HFFc6 (cell line): ENCODE results near the gene MAT2B. TPM values are rescaled to one million over a fixed set of nuclear protein-coding genes. Genes with fewer than 3 reads are reported as not detected.
A peak's percentile ranks its signal among the peaks of the same experiment; 100 is the strongest.

ENCODE experiments used
- DNase-seq: peaks from one replicate; pipeline ENCODE4 v3.0.0-alpha.2; 2018
- H3K27ac Mint-ChIP-seq: 2 replicates; pipeline ENCODE4 v1.8.0; 2020; ENCODE audit warnings: mild to moderate bottlenecking, mixed read lengths
- H3K27me3 Mint-ChIP-seq: 2 replicates; pipeline ENCODE4 v1.8.0; 2021; ENCODE audit warnings: mild to moderate bottlenecking, moderate library complexity, mixed read lengths; ENCODE audit not compliant: insufficient read depth
- H3K36me3 Mint-ChIP-seq: 2 replicates; pipeline ENCODE4 v1.8.0; 2021; ENCODE audit warnings: low read depth, mixed read lengths
- H3K4me1 Mint-ChIP-seq: 2 replicates; pipeline ENCODE4 v1.8.0; 2020; ENCODE audit warnings: low read depth, mixed read lengths
- H3K4me3 Mint-ChIP-seq: 2 replicates; pipeline ENCODE4 v1.8.0; 2020; ENCODE audit warnings: mild to moderate bottlenecking, moderate library complexity, mixed read lengths
- H3K9me3 Mint-ChIP-seq: 2 replicates; pipeline ENCODE4 v1.8.0; 2020; ENCODE audit warnings: mild to moderate bottlenecking, mixed read lengths
- CTCF ChIP-seq: fragments of 200-600 bp; sonication (generic); IDR thresholded peaks from 2 replicates; pipeline ENCODE4 v1.5.0; 2021; ENCODE audit warnings: antibody characterized with exemption, mild to moderate bottlenecking
- total RNA-seq, 6 experiments: library from RNA; stranded (reverse); fragmentation: NEBNext Ultra II Directional; extraction: Animal tissue kit (Norgen Biotek cat#: 25700); gene quantifications; 2 replicates in 1 of 6; 3 replicates in 5 of 6; pipeline ENCODE4 v1.2.3, GENCODE V29; 2021

The MAT2B gene
- total RNA-seq, 6 experiments from 2014 or later = 38.8 to 53.2 (median 48.4) TPM

- Mint-ChIP-seq H3K9me3 (no peaks in the 10 kb centered on the region), H3K27me3 (no peaks in the 10 kb centered on the region; the same call in 1 of the 2 replicates), H3K4me1 (peaks cover 59% of the 10 kb centered on the region), H3K4me3 (peak overlapping the region; percentile 99), H3K27ac (peak overlapping the region; percentile 95), H3K36me3 (no peaks in the 10 kb centered on the region)
- DNase-seq = peak; percentile 42
- no peak for TF ChIP-seq CTCF
Measured at GRCh38 chr5:163504079-163504931, 1.1 kb upstream of the MAT2B start.

- H3K4me3 Mint-ChIP-seq = peak overlapping the region; percentile 99
- peak overlapping the region; percentile 95 for H3K27ac Mint-ChIP-seq
- no peaks in the 10 kb centered on the region for H3K9me3 Mint-ChIP-seq
- TF ChIP-seq CTCF = no peak
- H3K27me3 Mint-ChIP-seq = no peaks in the 10 kb centered on the region; the same call in 1 of the 2 replicates
- no peak for DNase-seq
- no peaks in the 10 kb centered on the region for H3K36me3 Mint-ChIP-seq
- H3K4me1 Mint-ChIP-seq = peaks cover 63% of the 10 kb centered on the region
Measured at GRCh38 chr5:163505049-163505367, 411 bp upstream of the MAT2B start.

GRCh38 chr5:163506095-163506457, 657 bp downstream of the MAT2B start:
- Mint-ChIP-seq H3K36me3 (no peaks in the 10 kb centered on the region), H3K27ac (peak overlapping the region; percentile 95), H3K4me3 (peak overlapping the region; percentile 99), H3K9me3 (no peaks in the 10 kb centered on the region), H3K4me1 (peaks cover 64% of the 10 kb centered on the region), H3K27me3 (no peaks in the 10 kb centered on the region; the same call in 1 of the 2 replicates)
- DNase-seq = peak; percentile 11
- TF ChIP-seq CTCF = no peak; the same call in 1 of the 2 replicates

GRCh38 chr5:163506726-163507125, 1.3 kb downstream of the MAT2B start:
- H3K4me1 Mint-ChIP-seq = peaks cover 64% of the 10 kb centered on the region
- TF ChIP-seq CTCF = no peak
- peak overlapping the region; percentile 95 for H3K27ac Mint-ChIP-seq
- H3K4me3 Mint-ChIP-seq = peak overlapping the region; percentile 99
- H3K36me3 Mint-ChIP-seq = no peaks in the 10 kb centered on the region
- H3K27me3 Mint-ChIP-seq = no peaks in the 10 kb centered on the region; the same call in 1 of the 2 replicates
- DNase-seq = peak; percentile 50
- H3K9me3 Mint-ChIP-seq = no peaks in the 10 kb centered on the region

GRCh38 chr5:163508753-163509152, 3.3 kb downstream of the MAT2B start:
- H3K36me3 Mint-ChIP-seq = no peaks in the 10 kb centered on the region
- no peak for TF ChIP-seq CTCF
- H3K27me3 Mint-ChIP-seq = no peaks in the 10 kb centered on the region; the same call in 1 of the 2 replicates
- H3K4me1 Mint-ChIP-seq = peaks cover 51% of the 10 kb centered on the region
- no peak for DNase-seq
- no peaks in the 10 kb centered on the region for H3K9me3 Mint-ChIP-seq
- H3K27ac Mint-ChIP-seq = peak overlapping the region; percentile 80
- peak overlapping the region; percentile 99 for H3K4me3 Mint-ChIP-seq
